Neural cell (in vitro differentiated cells): ENCODE results near the gene RCSD1. TPM values are rescaled to one million over a fixed set of nuclear protein-coding genes. Genes with fewer than 3 reads are reported as not detected.

ENCODE experiments used
- H2AFZ ChIP-seq: fragments of 200-600, 300-800 bp; sonication (generic), shearing (Covaris generic); 2 replicates; pipeline ENCODE4 v1.6.0; 2014; ENCODE audit warnings: low read depth, mild to moderate bottlenecking, antibody characterized with exemption, low read length, moderate library complexity
- H3F3A ChIP-seq: fragments of 200-600 bp; shearing (Covaris generic); 2 replicates; pipeline ENCODE4 v1.6.1; 2016; ENCODE audit warnings: mild to moderate bottlenecking, moderate library complexity, mixed read lengths, antibody characterized with exemption, low read length; ENCODE audit not compliant: insufficient read depth, poor library complexity, severe bottlenecking
- H3K27ac ChIP-seq: fragments of 200-600, 300-800 bp; sonication (generic), shearing (Covaris generic); 2 replicates; pipeline ENCODE4 v1.5.1; 2014; ENCODE audit warnings: mild to moderate bottlenecking, low read length, moderate library complexity
- H3K27me3 ChIP-seq: fragments of 300-800, 200-600 bp; sonication (generic), shearing (Covaris generic); 2 replicates; pipeline ENCODE4 v1.6.0; 2014; ENCODE audit warnings: mild to moderate bottlenecking, low read depth, low read length, moderate library complexity; ENCODE audit not compliant: insufficient read depth
- H3K36me3 ChIP-seq: fragments of 300-800, 200-600 bp; sonication (generic), shearing (Covaris generic); 2 replicates; pipeline ENCODE4 v1.5.1; 2014; ENCODE audit warnings: mild to moderate bottlenecking, antibody characterized with exemption, low read length, moderate library complexity; ENCODE audit not compliant: insufficient read depth
- H3K4me2 ChIP-seq: fragments of 300-800, 200-600 bp; sonication (generic), shearing (Covaris generic); 2 replicates; pipeline ENCODE4 v1.6.0; 2014; ENCODE audit warnings: mild to moderate bottlenecking, low read length
- H3K4me3 ChIP-seq: fragments of 300-800, 200-600 bp; sonication (generic), shearing (Covaris generic); 2 replicates; pipeline ENCODE4 v1.5.1; 2014; ENCODE audit warnings: mild to moderate bottlenecking, low read length, moderate library complexity
- H3K79me2 ChIP-seq: fragments of 200-600 bp; shearing (Covaris generic); replicated peaks from 2 replicates; pipeline ENCODE4 v1.6.0; 2014; ENCODE audit warnings: mild to moderate bottlenecking, low read length, moderate library complexity; ENCODE audit not compliant: insufficient read depth
- H3K9ac ChIP-seq: fragments of 300-800, 200-600 bp; sonication (generic), shearing (Covaris generic); 2 replicates; pipeline ENCODE4 v1.6.1; 2016; ENCODE audit warnings: mild to moderate bottlenecking, low read length, mixed read lengths
- H3K9me2 ChIP-seq: fragments of 200-600 bp; shearing (Covaris generic); 2 replicates; pipeline ENCODE4 v1.6.1; 2016; ENCODE audit warnings: mild to moderate bottlenecking, low read length, mixed read lengths; ENCODE audit not compliant: insufficient read depth
- H3K9me3 ChIP-seq: fragments of 200-600, 300-800 bp; sonication (generic), shearing (Covaris generic); 2 replicates; pipeline ENCODE4 v1.6.1; 2016; ENCODE audit warnings: mild to moderate bottlenecking, mixed run types, low read length, moderate library complexity, mixed read lengths
- H4K20me1 ChIP-seq: fragments of 200-600 bp; shearing (Covaris generic); 2 replicates; pipeline ENCODE4 v1.6.1; 2016; ENCODE audit warnings: mild to moderate bottlenecking, mixed run types; ENCODE audit not compliant: insufficient read depth
- CTCF ChIP-seq: fragments of 450-650 bp; IDR thresholded peaks from 2 replicates; pipeline ENCODE4 v1.5.1; 2014; ENCODE audit warnings: antibody characterized with exemption, mild to moderate bottlenecking, moderate library complexity; ENCODE audit not compliant: poor library complexity, severe bottlenecking
- EP300 ChIP-seq: fragments of 450-650 bp; conservative IDR thresholded peaks from 2 replicates; pipeline ENCODE4 v1.6.1; 2014; ENCODE audit warnings: antibody characterized with exemption, mild to moderate bottlenecking, moderate library complexity; ENCODE audit not compliant: poor library complexity, severe bottlenecking
- EZH2 ChIP-seq: fragments of 200-600, 300-800 bp; shearing (Covaris generic), sonication (generic); IDR thresholded peaks from 2 replicates; pipeline ENCODE4 v1.6.1; 2014; ENCODE audit warnings: antibody characterized with exemption, low read length, borderline replicate concordance, mild to moderate bottlenecking; ENCODE audit not compliant: insufficient read depth, poor library complexity, severe bottlenecking
- MXI1 ChIP-seq: fragments of 450-650 bp; conservative IDR thresholded peaks from 2 replicates; pipeline ENCODE4 v1.6.1; 2014; ENCODE audit warnings: antibody characterized with exemption, mild to moderate bottlenecking; ENCODE audit not compliant: poor library complexity, severe bottlenecking
- POLR2AphosphoS5 ChIP-seq: IDR thresholded peaks from 2 replicates; pipeline ENCODE4 v1.6.1; 2012
- RAD21 ChIP-seq: fragments of 450-650 bp; conservative IDR thresholded peaks from 2 replicates; pipeline ENCODE4 v1.6.1; 2014; ENCODE audit warnings: antibody characterized with exemption, mild to moderate bottlenecking, moderate library complexity
- REST ChIP-seq: IDR thresholded peaks from 2 replicates; pipeline ENCODE4 v1.6.1; 2012; ENCODE audit warnings: borderline replicate concordance
- SMC3 ChIP-seq: fragments of 450-650 bp; conservative IDR thresholded peaks from 2 replicates; pipeline ENCODE4 v1.6.1; 2014; ENCODE audit warnings: antibody characterized with exemption, mild to moderate bottlenecking, moderate library complexity; ENCODE audit not compliant: poor library complexity
- TAF1 ChIP-seq: IDR thresholded peaks from 2 replicates; pipeline ENCODE4 v1.6.1; 2012; ENCODE audit warnings: low read depth
- polyA plus RNA-seq: library from polyadenylated mRNA; depleted of rRNA; stranded (reverse); fragments of >200 nt; gene quantifications from 2 replicates; pipeline ENCODE4 v1.2.3, GENCODE V29; 2014

The RCSD1 gene
- polyA plus RNA-seq, 1 donor from 2014 or later: not detected

GRCh38 chr1:167708940-167709389 is 78.9 kb downstream of the RCSD1 start:
- Histone ChIP-seq H3K4me3 (no peak overlapping the region), H3K4me2 (no peak overlapping the region), H4K20me1 (no peaks in the 10 kb centered on the region), H3K27ac (no peak overlapping the region), H3K9me2 (no peaks in the 10 kb centered on the region), H3K27me3 (peaks cover 4% of the 10 kb centered on the region), H2AFZ (no peak overlapping the region), H3K36me3 (no peaks in the 10 kb centered on the region), H3K9ac (no peak overlapping the region), H3K79me2 (no peaks in the 10 kb centered on the region), H3K9me3 (no peaks in the 10 kb centered on the region), H3F3A (no peaks in the 10 kb centered on the region)
- TF ChIP-seq REST (no peak), EP300 (no peak), RAD21 (no peak), CTCF (no peak), MXI1 (no peak), EZH2 (no peak), SMC3 (no peak), POLR2AphosphoS5 (no peak), TAF1 (no peak)

- H3K79me2 ChIP-seq: no peaks in the 10 kb centered on the region
- H3K4me2 ChIP-seq: no peak overlapping the region
- H3K4me3 ChIP-seq: no peak overlapping the region
- no peaks in the 10 kb centered on the region for H4K20me1 ChIP-seq
- no peaks in the 10 kb centered on the region for H3K9me3 ChIP-seq
- no peak overlapping the region for H3K9ac ChIP-seq
- no peak overlapping the region for H3K27ac ChIP-seq
- H3F3A ChIP-seq: peaks cover 5% of the 10 kb centered on the region
- TF ChIP-seq TAF1: no peak
- no peak for TF ChIP-seq RAD21
- peaks cover 4% of the 10 kb centered on the region for H3K27me3 ChIP-seq
- no peak overlapping the region for H2AFZ ChIP-seq
- H3K9me2 ChIP-seq: no peaks in the 10 kb centered on the region
- H3K36me3 ChIP-seq: no peaks in the 10 kb centered on the region
Observed at GRCh38 chr1:167710836-167711235, 80.8 kb downstream of the RCSD1 start.

- no peak overlapping the region for H3K4me3 ChIP-seq
- H3K9ac ChIP-seq: no peak overlapping the region
- H4K20me1 ChIP-seq: no peaks in the 10 kb centered on the region
- peaks cover 4% of the 10 kb centered on the region for H3K27me3 ChIP-seq
- H3K79me2 ChIP-seq: no peaks in the 10 kb centered on the region
- no peak overlapping the region for H3K27ac ChIP-seq
- peaks cover 5% of the 10 kb centered on the region for H3F3A ChIP-seq
- no peak overlapping the region for H3K4me2 ChIP-seq
- no peak overlapping the region for H2AFZ ChIP-seq
- no peaks in the 10 kb centered on the region for H3K9me2 ChIP-seq
- H3K9me3 ChIP-seq: no peaks in the 10 kb centered on the region
- no peak for TF ChIP-seq TAF1
- no peak for TF ChIP-seq MXI1
- TF ChIP-seq RAD21: no peak
- no peak for TF ChIP-seq REST
- TF ChIP-seq EP300: no peak
- no peak for TF ChIP-seq CTCF
- no peak for TF ChIP-seq POLR2AphosphoS5
- no peak for TF ChIP-seq EZH2
- no peak for TF ChIP-seq SMC3
- no peaks in the 10 kb centered on the region for H3K36me3 ChIP-seq
Observed at GRCh38 chr1:167711797-167712196, 81.8 kb downstream of the RCSD1 start.
